Vagina (tissue), 2 donors: Measurements from ENCODE around the gene C1orf185.

ENCODE experiments used
- CTCF ChIP-seq, 3 experiments: fragments of 450-650 bp in 2 of 3; fragments of 200-600 bp in 1 of 3; sonication (generic) in 1 of 3; IDR thresholded peaks; one replicate each; pipeline ENCODE4 v1.5.1; 2017 to 2019; ENCODE audit warnings: antibody characterized with exemption in 3 of 3, mild to moderate bottlenecking in 2 of 3, moderate library complexity in 2 of 3
- POLR2A ChIP-seq, 2 donors: fragments of 450-650 bp; IDR thresholded peaks; one replicate each; pipeline ENCODE4 v1.6.1; 2017; ENCODE audit warnings: antibody characterized with exemption in 2 of 2, mild to moderate bottlenecking in 2 of 2, moderate library complexity in 2 of 2

- TF ChIP-seq POLR2A (IDR thresholded peaks at IDR 0.05) (no peak), CTCF (IDR thresholded peaks at IDR 0.05) (no peak)
These were observed 18.6 kb downstream of the C1orf185 start for GRCh38 chr1:51120629-51121028.
